Endothelial cell of umbilical vein (primary cell): ENCODE results near the gene TNIK. TPM values are rescaled to one million over a fixed set of nuclear protein-coding genes. Genes with fewer than 3 reads are reported as not detected.

ENCODE experiments used
- BruUV-seq: library from RNA; stranded (reverse); fragments of 400-500 nt; replicated peaks from 2 replicates; lab custom pipeline; 2021; lab: Mats Ljungman, UMichigan
- CTCF ChIA-PET: fragments of 300-600, 350-600 bp; sonication (Branson Sonifier 250); formaldehyde crosslinking; loops from one replicate; lab custom pipeline; 2021; ENCODE audit warnings: antibody characterized with exemption, inconsistent platforms; lab: Charles Lee
- POLR2A ChIA-PET: fragments of 300-600, 350-600 bp; sonication (Branson Sonifier 250); formaldehyde crosslinking; loops from one replicate; lab custom pipeline; 2021; ENCODE audit warnings: antibody characterized with exemption, inconsistent platforms; lab: Charles Lee
- DNase-seq: peaks from one replicate; pipeline ENCODE4 v3.0.0-alpha.2; 2011; ENCODE audit warnings: low read depth, low spot score
- FAIRE-seq: peaks from 2 replicates; lab custom pipeline; 2011; peaks lifted over from hg19 to GRCh38; lab: Jason Lieb, UNC
- H2AFZ ChIP-seq: 2 replicates; pipeline ENCODE4 v1.6.0; 2012; ENCODE audit warnings: low read depth, low read length, control low read depth, inconsistent platforms
- H3K27ac ChIP-seq: 2 replicates; pipeline ENCODE4 v1.5.1; 2011; ENCODE audit warnings: low read depth, mild to moderate bottlenecking, control low read depth, low read length, moderate library complexity; ENCODE audit not compliant: insufficient read depth
- H3K27me3 ChIP-seq, 2 experiments: 2 replicates each; pipeline versions ENCODE4 v1.6.0 to v1.6.1; 2011; ENCODE audit warnings: low read length in 2 of 2, mixed read lengths in 1 of 2; ENCODE audit not compliant: control insufficient read depth in 2 of 2, insufficient read depth in 2 of 2
- H3K36me3 ChIP-seq, 2 experiments: 2 replicates in 1 of 2; 3 replicates in 1 of 2; pipeline ENCODE4 v1.5.1; 2011; ENCODE audit warnings: low read length in 2 of 2, mild to moderate bottlenecking in 1 of 2, moderate library complexity in 1 of 2; ENCODE audit not compliant: control insufficient read depth in 2 of 2, insufficient read depth in 2 of 2; ENCODE audit errors: extremely low read depth in 1 of 2
- H3K4me1 ChIP-seq: 3 replicates; pipeline ENCODE4 v1.5.1; 2011; ENCODE audit warnings: mild to moderate bottlenecking, low read length; ENCODE audit not compliant: control insufficient read depth, insufficient read depth; ENCODE audit errors: extremely low read depth
- H3K4me2 ChIP-seq: 2 replicates; pipeline ENCODE4 v1.6.1; 2011; ENCODE audit warnings: low read length, control low read depth, mixed read lengths; ENCODE audit not compliant: insufficient read depth
- H3K4me3 ChIP-seq, 3 experiments: fragments of 200-600 bp in 1 of 3; sonication (generic), shearing (Covaris generic) in 1 of 3; replicated peaks in 1 of 3; 2 replicates each; pipeline ENCODE4 v1.5.1; 2011 to 2016; ENCODE audit warnings: control low read depth in 3 of 3, low read length in 3 of 3, mild to moderate bottlenecking in 2 of 3, inconsistent platforms in 1 of 3, low read depth in 1 of 3, moderate library complexity in 1 of 3; ENCODE audit not compliant: insufficient read depth in 1 of 3
- H3K79me2 ChIP-seq: 2 replicates; pipeline ENCODE4 v1.6.0; 2012; ENCODE audit warnings: low read length, inconsistent platforms; ENCODE audit not compliant: control insufficient read depth, insufficient read depth
- H3K9ac ChIP-seq: replicated peaks from 2 replicates; pipeline ENCODE3; 2011; ENCODE audit warnings: low read length, control low read depth; ENCODE audit not compliant: insufficient read depth; ENCODE audit errors: extremely low read depth
- H3K9me1 ChIP-seq: replicated peaks from 3 replicates; pipeline ENCODE4 v1.6.0; 2011; ENCODE audit warnings: mild to moderate bottlenecking, low read length; ENCODE audit not compliant: control insufficient read depth, insufficient read depth; ENCODE audit errors: extremely low read depth
- H3K9me3 ChIP-seq: replicated peaks from 2 replicates; pipeline ENCODE4 v1.5.1; 2012; ENCODE audit warnings: low read length, inconsistent platforms; ENCODE audit not compliant: control insufficient read depth, insufficient read depth
- H4K20me1 ChIP-seq: replicated peaks from 2 replicates; pipeline ENCODE3; 2011; ENCODE audit warnings: mild to moderate bottlenecking, low read length; ENCODE audit not compliant: control insufficient read depth, insufficient read depth; ENCODE audit errors: extremely low read depth
- EZH2 ChIP-seq: IDR thresholded peaks from 2 replicates; pipeline ENCODE4 v1.6.1; 2012; ENCODE audit warnings: borderline replicate concordance, low read depth, mild to moderate bottlenecking, moderate library complexity, low read length, inconsistent platforms; ENCODE audit not compliant: severe bottlenecking
- JUN ChIP-seq: IDR thresholded peaks from 2 replicates; pipeline ENCODE4 v1.6.1; 2011; ENCODE audit warnings: borderline replicate concordance, low read depth; ENCODE audit not compliant: insufficient read length, insufficient read depth
- dilution Hi-C: fragments of 300-500 bp; cut with MboI; formaldehyde crosslinking; loops from one replicate; pipeline ENCODE4 v1.15.0; 2019; ENCODE audit warnings: low sequenced_read_pairs; ENCODE audit not compliant: extremely low pct_ligation_motif_present
- intact Hi-C: fragments of 100-400 bp; cut with micrococcal nuclease; formaldehyde crosslinking; loops from one replicate; pipeline ENCODE4 v1.10.0; 2022
- polyA plus RNA-seq, 4 experiments: library from polyadenylated mRNA; depleted of rRNA in 3 of 4; stranded (reverse) in 3 of 4; unstranded in 1 of 4; fragments of >200 nt; gene quantifications; 2 replicates each; pipeline versions ENCODE4 v1.2.1 to v1.2.3, GENCODE V29; 2011 to 2012; ENCODE audit warnings: missing spikeins in 1 of 4
- total RNA-seq: library from RNA; stranded (reverse); gene quantifications from 2 replicates; pipeline ENCODE4 v1.2.3, GENCODE V29; 2021

The TNIK gene
- total and polyA plus RNA-seq, 2 donors (not counting 3 experiments of a cell fraction or from before 2014, with no cell fraction given) = 10.9 to 39.7 TPM

- H3K9me1 ChIP-seq = no peaks in the 10 kb centered on the region
- no peaks in the 10 kb centered on the region for H3K79me2 ChIP-seq
- TF ChIP-seq EZH2 = no peak
- dilution Hi-C loops (no loop called here), intact Hi-C loops (no loop called here)
- H3K9me3 ChIP-seq = no peaks in the 10 kb centered on the region
- DNase-seq = no peak
- FAIRE-seq = no peak
- no peaks in the 10 kb centered on the region for H3K4me1 ChIP-seq
- BruUV-seq = no TSS peak
- no peak overlapping the region for H2AFZ ChIP-seq
- peaks cover 2 to 3% of the 10 kb centered on the region in 2 experiments for H3K36me3 ChIP-seq
- H3K27me3 ChIP-seq = no peaks in the 10 kb centered on the region
- no peak overlapping the region for H3K27ac ChIP-seq
- CTCF ChIA-PET = no interaction called here
- no peak overlapping the region for H3K4me2 ChIP-seq
- no peak overlapping the region for H3K4me3 ChIP-seq
- no peak overlapping the region for H3K9ac ChIP-seq
- POLR2A ChIA-PET = no interaction called here
- H4K20me1 ChIP-seq = no peaks in the 10 kb centered on the region
Observed at GRCh38 chr3:171145798-171146197, 314.4 kb downstream of the TNIK start.

- H3K79me2 ChIP-seq = no peaks in the 10 kb centered on the region
- FAIRE-seq (no peak), DNase-seq (peak; percentile 35)
- H3K4me3 ChIP-seq = no peak overlapping the region
- dilution Hi-C loops = no loop called here
- H3K36me3 ChIP-seq = peaks cover 0 to 6% of the 10 kb centered on the region in 2 experiments
- no peaks in the 10 kb centered on the region for H4K20me1 ChIP-seq
- no peak for TF ChIP-seq JUN
- intact Hi-C loops = no loop called here
- no peak overlapping the region for H3K9ac ChIP-seq
- no peak overlapping the region for H3K27ac ChIP-seq
- no peaks in the 10 kb centered on the region for H3K9me1 ChIP-seq
- no peak overlapping the region for H2AFZ ChIP-seq
- ChIA-PET POLR2A (no interaction called here), CTCF (interaction anchor here (1.1 kb wide), 1 partner anchor 181 kb away, joined by 4 read pairs; no protein-coding TSS in a partner anchor)
- H3K4me2 ChIP-seq = no peak overlapping the region
- BruUV-seq = no TSS peak
- H3K27me3 ChIP-seq = no peaks in the 10 kb centered on the region
- no peaks in the 10 kb centered on the region for H3K9me3 ChIP-seq
- no peaks in the 10 kb centered on the region for H3K4me1 ChIP-seq
Observed at GRCh38 chr3:171142985-171143384, 317.2 kb downstream of the TNIK start.
